ENCODE results near the gene DOC2B.
"Not testable (repeated sequence)": the region's sequence is repeated elsewhere in the genome, so short reads cannot be mapped to it uniquely, and the experiment has no call there.

Gene DOC2B

DNA sequence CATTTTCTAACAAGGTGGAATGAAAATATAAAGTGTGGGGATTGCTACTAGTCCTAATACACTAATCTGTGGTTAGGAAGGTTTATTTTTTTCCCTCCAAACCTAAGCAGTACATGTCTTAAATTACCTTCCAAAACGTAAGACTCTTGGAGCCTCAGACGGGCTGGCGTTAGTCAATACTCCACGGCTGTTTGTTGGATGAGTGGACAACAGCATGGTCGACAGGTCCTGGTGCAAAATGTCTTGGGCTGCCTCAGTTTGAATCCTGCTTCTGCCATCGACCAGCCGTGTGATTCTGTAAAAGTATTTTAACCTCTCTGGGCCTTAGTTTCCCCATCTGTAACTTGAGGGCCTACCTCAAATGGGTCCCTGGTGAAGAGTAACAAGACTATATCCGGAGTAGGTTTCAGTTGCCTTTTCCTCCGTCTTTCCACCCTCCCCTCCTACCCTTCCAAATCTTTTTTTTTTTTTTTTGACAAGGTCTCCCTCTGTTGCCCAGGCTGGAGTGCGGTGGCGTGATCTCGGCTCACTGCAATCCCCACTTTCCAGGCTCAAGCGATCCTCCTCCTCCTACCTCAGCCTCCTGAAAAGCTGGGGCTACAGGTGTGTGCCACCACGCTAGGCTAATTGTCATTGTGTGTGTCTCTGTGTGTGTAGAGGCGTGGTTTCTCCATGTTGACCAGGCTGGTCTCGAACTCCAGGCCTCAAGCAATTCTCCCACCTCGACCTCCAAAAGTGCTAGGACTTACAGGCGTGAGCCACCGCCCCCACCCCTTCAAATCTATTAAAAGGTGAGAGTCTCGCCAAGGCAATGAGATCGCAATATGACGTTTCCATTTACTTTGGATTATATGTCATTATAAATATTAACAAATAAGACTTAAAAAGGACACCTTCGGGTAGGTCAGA lies 38.3 kb downstream of the DOC2B start:
- no peak for DNase-seq

DNA sequence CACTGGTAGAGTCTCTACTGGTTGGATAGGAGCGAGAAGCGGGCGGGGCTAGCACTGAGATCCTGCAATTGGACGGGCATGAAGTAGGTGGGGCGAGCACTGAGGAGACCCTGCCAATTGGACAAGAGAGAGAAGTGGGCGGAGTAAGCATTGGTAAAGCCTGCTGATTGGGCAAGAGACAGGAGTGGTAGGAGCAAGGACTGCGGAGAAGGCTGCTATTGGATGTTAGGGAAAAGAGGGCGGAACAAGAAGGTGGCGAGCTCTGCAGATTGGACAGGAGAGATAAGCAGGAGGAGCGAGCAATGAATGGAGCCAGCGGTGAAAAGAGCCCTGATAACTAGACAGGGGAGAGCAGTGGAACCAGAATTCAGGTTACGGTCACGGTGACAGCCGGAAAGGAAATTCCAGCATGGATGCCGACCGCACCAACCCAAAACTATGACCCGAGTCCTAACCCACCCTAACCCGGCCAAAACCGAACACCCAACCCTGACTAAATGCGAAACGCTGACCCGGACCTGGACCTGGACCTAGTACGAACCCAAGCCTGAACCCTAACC lies 39.3 kb downstream of the DOC2B start:
- DNase-seq = no peak

DNA sequence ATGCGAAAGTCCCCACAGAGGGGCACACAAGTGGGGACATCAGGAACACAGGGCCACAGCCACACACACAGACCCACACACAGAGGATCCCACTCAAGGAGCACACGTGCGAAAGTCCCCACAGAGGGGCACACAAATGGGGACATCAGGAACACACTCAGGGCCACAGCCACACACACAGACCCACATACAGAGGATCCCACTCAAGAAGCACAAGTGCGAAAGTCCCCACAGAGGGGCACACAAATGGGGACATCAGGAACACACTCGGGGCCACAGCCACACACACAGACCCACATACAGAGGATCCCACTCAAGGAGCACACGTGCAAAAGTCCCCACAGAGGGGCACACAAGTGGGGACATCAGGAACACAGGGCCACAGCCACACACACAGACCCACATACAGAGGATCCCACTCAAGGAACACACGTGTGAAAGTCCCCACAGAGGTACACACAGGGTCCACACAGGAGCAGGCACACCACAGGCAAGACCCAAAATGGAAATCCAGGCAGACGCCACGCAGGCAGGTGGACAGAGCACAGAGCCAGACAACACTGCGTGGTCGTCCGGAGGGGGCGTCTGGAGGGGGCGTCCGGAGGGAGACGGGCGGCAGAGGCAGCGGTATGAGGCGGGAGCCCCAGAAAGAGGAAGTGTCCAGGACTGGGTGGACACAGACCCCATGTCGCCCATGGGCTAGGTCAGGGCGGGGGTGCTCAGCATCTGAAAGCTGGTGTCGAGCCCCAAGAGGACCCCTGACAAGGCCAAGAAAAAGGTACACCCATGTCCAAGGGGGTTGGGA lies 41.8 kb downstream of the DOC2B start:
- DNase-seq = not testable (repeated sequence)

DNA sequence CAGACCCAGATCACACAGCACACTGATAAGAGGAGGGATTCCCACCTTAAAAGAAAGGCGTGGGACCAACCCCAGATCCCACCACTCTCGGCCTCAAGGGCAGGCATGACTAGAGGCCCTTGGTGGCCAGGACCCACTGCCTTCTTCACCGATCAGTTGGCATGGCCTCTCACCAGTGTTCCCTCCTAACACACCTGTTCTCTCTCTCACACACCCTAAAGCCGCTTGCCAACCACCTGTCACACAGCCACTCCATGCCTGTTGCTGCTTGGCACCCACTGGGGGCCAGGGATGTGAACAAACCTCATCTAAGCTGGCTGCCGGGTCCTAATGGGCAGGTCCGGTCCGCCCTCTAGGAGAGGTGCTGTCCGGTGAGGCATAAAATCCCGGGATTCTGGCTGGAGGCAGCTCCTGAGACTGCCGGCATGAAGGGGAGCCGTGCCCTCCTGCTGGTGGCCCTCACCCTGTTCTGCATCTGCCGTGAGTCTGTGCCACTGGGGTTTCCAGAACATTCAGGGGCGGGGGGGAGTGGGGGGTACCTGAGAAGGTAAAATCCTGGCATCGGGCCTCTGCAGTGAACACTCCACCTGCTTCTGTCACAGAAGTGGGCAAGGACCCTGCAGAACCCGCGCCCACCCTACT lies 44.2 kb downstream of the DOC2B start, which contains the start of gene SCGB1C2:
Gene SCGB1C2, plus strand, starts transcription at position 404 of the 642 bp plus-strand sequence. Its CDS starts 22 bp downstream, at position 426.
- DNase-seq = not testable (repeated sequence)

DNA sequence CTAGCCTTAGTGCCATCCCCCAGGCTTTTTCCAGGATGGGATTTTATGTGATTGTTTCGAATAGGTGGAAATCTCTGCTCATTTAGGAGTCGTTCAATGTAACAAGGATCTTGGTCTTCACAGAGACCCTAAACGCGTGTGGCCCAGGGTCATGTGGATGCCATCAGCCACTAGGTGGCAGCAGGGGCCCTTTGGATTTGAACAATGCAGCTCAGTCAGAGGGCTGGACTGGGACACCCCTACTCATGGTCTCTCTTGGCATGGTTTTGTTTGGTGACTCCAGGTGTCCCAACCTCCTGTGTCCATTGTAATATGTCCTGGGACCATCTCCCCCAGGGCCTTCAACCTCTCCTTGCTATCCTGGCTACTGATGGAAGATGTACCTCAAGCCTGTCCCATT lies 44.9 kb downstream of the DOC2B start:
- DNase-seq = not testable (repeated sequence)

DNA sequence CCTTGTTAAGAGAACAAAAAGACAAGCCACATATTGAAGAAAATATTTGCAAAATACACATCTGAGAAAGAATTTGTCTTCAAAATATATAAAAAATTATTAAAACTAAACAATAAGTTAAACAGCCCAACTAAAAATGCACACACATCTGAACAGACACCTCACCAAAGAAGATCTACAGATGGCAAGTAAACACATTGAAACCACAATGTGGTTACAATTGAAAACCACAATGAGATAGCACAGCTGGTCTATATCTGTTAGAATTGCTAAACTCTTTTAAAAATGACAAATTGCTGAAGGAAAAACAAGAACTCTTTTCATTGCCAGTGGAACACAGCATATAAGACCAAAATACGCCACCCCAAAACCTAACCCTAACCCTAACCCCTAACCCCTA lies 45.6 kb downstream of the DOC2B start:
- not testable (repeated sequence) for DNase-seq

DNA sequence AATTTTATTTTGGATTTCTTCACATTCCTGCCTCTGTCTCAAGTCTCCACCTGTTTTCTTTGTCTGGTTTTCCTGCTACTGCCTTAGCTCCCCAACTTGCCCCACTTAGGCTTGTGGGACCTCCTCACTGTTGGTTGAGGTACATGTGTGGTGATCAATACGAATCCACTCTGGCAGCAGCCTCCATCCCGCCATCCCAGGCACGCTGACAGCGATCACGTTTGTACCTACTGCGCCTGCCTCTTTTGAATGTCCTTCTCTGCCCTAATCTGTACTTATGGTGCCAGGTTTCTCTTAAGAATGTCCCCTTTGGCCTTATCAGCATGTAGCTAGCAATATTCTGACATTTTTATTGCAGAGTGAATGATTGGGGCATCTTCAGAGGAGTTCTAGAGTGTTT lies 46.4 kb downstream of the DOC2B start:
- not testable (repeated sequence) for DNase-seq

DNA sequence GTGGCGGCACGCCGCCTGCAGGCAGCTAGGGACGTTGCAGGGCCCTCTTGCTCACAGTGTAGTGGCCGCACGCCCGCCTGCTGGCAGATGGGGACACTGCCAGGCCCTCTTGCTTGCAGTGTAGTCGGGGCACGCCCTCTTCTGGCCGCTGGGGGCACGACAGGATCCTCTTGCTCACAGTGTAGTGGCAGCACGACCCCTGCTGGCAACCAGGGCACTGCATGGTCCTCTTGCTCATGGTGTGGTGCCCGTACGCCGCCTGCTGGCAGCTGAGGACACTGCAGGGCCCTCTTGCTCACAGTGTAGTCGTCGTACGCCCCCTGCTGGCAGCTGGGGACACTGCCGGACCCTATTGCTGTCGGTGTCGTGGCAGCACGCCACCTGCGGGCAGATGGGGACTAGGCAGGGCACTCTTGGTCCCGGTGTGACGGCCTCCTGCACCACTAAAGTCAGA lies 47.1 kb downstream of the DOC2B start:
- not testable (repeated sequence) for DNase-seq

DNA sequence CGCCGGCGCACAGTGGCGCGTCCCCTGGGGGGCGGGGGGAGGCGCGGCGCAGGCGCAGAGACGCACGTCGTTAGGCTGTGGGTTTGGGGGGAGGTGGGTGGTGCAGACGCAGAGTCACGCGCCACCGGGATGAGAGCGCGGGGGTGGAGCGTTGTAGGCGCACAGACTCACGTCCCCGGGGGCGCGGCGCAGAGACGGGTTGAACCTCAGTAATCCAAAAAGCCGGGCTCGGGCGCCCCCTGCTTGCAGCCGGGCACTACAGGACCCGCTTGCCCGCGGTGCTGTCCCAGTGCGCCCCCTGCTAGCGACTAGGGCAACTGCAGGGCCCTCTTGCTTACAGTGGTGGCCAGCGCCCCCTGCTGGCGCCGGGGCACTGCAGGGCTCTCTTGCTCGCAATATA lies 47.5 kb downstream of the DOC2B start:
- not testable (repeated sequence) for DNase-seq

DNA sequence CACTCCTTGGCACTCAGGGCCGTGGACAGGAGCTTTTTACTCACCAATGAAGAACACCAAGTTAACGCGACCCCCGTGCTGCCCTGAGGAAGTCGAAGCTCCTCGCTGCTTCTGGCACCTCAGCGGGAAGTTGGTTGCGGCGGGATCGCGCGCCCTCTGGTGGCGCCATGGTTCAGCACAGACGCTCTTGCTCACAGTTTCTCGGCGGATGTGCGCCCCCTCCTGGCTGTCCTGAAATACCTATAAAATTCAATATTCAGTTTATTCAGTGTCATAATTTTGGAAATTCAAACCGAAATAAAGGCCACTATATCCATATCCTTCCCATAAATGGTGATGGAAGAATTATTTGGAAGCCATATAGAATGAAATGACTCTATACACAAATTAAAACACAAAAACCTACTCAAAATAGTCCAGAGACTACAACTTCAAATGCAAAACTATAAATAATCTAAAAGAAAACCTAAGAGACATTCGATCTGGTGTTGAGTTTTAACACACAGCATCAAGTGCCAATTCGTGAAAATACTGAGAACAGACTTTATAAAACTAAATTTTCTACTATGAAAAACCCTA lies 63.0 kb downstream of the DOC2B start:
- DNase-seq = not testable (repeated sequence)

DNA sequence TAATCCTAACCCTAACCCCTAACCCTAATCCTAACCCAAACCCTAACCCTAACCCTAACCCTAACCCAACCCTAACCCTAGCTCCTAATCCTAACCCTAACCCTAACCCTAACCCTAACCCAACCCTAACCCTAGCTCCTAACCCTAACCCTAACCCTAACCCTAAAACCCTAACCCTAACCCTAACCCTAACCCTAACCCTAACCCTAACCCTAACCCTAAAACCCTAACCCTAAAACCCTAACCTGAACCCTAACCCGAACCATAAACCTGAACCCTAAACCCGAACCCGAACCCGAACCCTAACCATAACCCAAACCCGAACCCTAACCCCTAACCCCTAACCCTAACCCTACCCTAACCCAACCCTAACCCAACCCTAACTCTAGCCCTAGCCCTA lies 68.3 kb downstream of the DOC2B start:
- DNase-seq = not testable (repeated sequence)
